A549 (cell line): ENCODE data around the gene FAM200C. TPM values are rescaled to one million over a fixed set of nuclear protein-coding genes. Genes with fewer than 3 reads are reported as not detected.

Source experiments
- ATAC-seq, 2 experiments: fragments of 200-7000 bp in 1 of 2; fragments of >200 bp in 1 of 2; cut with Nextera tagmentation in 1 of 2; cut with Tn5 transposase in 1 of 2; 3 replicates each; pipeline versions ENCODE4 v1.8.0 to v1.9.1; 2018 to 2020; ENCODE audit warnings: mild to moderate bottlenecking in 1 of 2, moderate library complexity in 1 of 2
- CTCF ChIA-PET: fragments of 300-600 bp; sonication (Branson Sonifier 250); formaldehyde crosslinking; extraction: SDS; loops from one replicate; lab custom pipeline; 2021; ENCODE audit warnings: antibody characterized with exemption, inconsistent platforms; lab: Yijun Ruan, JAX
- POLR2A ChIA-PET: fragments of 350-600 bp; formaldehyde crosslinking; extraction: SDS; loops from one replicate; lab custom pipeline; 2021; ENCODE audit warnings: antibody characterized with exemption, inconsistent platforms; lab: Yijun Ruan, JAX
- DNase-seq, 2 experiments: peaks; one replicate each; pipeline versions ENCODE4 v3.0.0 to v3.0.0-alpha.2; 2011 to 2016; ENCODE audit warnings: low read depth in 1 of 2, low spot score in 1 of 2
- FAIRE-seq: peaks from 2 replicates; lab custom pipeline; 2011; peaks lifted over from hg19 to GRCh38; lab: Jason Lieb, UNC
- H3K27ac ChIP-seq, 2 experiments: fragments of >200 bp; sonication (Bioruptor Twin); formaldehyde crosslinking; 3 replicates each; pipeline ENCODE4 v1.5.1; 2016 to 2017
- H3K4me1 ChIP-seq: fragments of >200 bp; sonication (Bioruptor Twin); formaldehyde crosslinking; 3 replicates; pipeline ENCODE4 v1.6.1; 2016
- H3K4me2 ChIP-seq: fragments of >200 bp; sonication (Bioruptor Twin); formaldehyde crosslinking; 3 replicates; pipeline ENCODE4 v1.6.1; 2016
- H3K4me3 ChIP-seq: fragments of >200 bp; sonication (Bioruptor Twin); formaldehyde crosslinking; 3 replicates; pipeline ENCODE4 v1.5.1; 2016
- H3K9me3 ChIP-seq: fragments of >200 bp; sonication (Bioruptor Twin); formaldehyde crosslinking; 3 replicates; pipeline ENCODE4 v1.6.1; 2016
- BHLHE40 ChIP-seq: IDR thresholded peaks from 2 replicates; pipeline ENCODE4 v1.6.1; 2012; ENCODE audit warnings: low read depth, low read length, inconsistent platforms
- CBX2 ChIP-seq: fragments of 200-600 bp; sonication (generic); IDR thresholded peaks from 2 replicates; pipeline ENCODE4 v1.6.1; 2016; ENCODE audit warnings: low read depth, mild to moderate bottlenecking, borderline replicate concordance
- CBX8 ChIP-seq: fragments of 200-600 bp; sonication (generic); IDR thresholded peaks from 2 replicates; pipeline ENCODE4 v1.6.1; 2016
- CHD2 ChIP-seq: fragments of 150-350 bp; IDR thresholded peaks from 2 replicates; pipeline ENCODE4 v1.6.1; 2014; ENCODE audit warnings: low read length; ENCODE audit not compliant: partially characterized antibody
- EP300 ChIP-seq, 2 experiments: fragments of >200 bp; sonication (Bioruptor Twin); formaldehyde crosslinking; IDR thresholded peaks; 2 replicates in 1 of 2; 3 replicates in 1 of 2; pipeline ENCODE4 v1.6.1; 2016 to 2017
- FOSL2 ChIP-seq, 2 experiments: fragments of 450-650 bp in 1 of 2; fragments of >200 bp in 1 of 2; sonication (Bioruptor Twin) in 1 of 2; formaldehyde crosslinking; IDR thresholded peaks; 2 replicates each; pipeline versions ENCODE4 v1.5.0 to v1.6.1; 2016 to 2020; ENCODE audit warnings: mild to moderate bottlenecking in 1 of 2, moderate library complexity in 1 of 2
- FOXS1 ChIP-seq: fragments of 250-450 bp; sonication (Bioruptor Pico); IDR thresholded peaks from 2 replicates; pipeline ENCODE4 v1.5.0; 2020; ENCODE audit warnings: mild to moderate bottlenecking, moderate library complexity
- HES2 ChIP-seq: fragments of >200 bp; sonication (Bioruptor Twin); formaldehyde crosslinking; IDR thresholded peaks from 2 replicates; pipeline ENCODE4 v1.6.1; 2016
- HMGXB4 ChIP-seq: fragments of 250-450 bp; sonication (Bioruptor Pico); IDR thresholded peaks from 2 replicates; pipeline ENCODE4 v1.5.0; 2021; ENCODE audit warnings: mild to moderate bottlenecking, moderate library complexity, borderline replicate concordance
- HOXB13 ChIP-seq: fragments of 250-450 bp; sonication (Bioruptor Pico); IDR thresholded peaks from 2 replicates; pipeline ENCODE4 v1.5.0; 2020; ENCODE audit warnings: low read depth, mild to moderate bottlenecking, moderate library complexity
- HOXB5 ChIP-seq: fragments of 250-450 bp; sonication (Bioruptor Pico); IDR thresholded peaks from 2 replicates; pipeline ENCODE4 v1.5.0; 2020; ENCODE audit warnings: mild to moderate bottlenecking, moderate library complexity
- KDM1A ChIP-seq: fragments of 200-600 bp; sonication (generic); IDR thresholded peaks from 2 replicates; pipeline ENCODE4 v1.6.1; 2016; ENCODE audit warnings: low read depth, mild to moderate bottlenecking
- MAFK ChIP-seq: fragments of 450-650 bp; IDR thresholded peaks from 2 replicates; pipeline ENCODE4 v1.6.1; 2014; ENCODE audit not compliant: partially characterized antibody
- MYC ChIP-seq: IDR thresholded peaks from 2 replicates; pipeline ENCODE4 v1.6.1; 2012; ENCODE audit warnings: mild to moderate bottlenecking, inconsistent platforms, low read length, improper control_type of control experiment, borderline replicate concordance
- POLR2A ChIP-seq: IDR thresholded peaks from 2 replicates; pipeline ENCODE4 v1.6.1; 2012; ENCODE audit warnings: mild to moderate bottlenecking, low read length
- POLR2AphosphoS2 ChIP-seq: conservative IDR thresholded peaks from 2 replicates; pipeline ENCODE4 v1.6.1; 2012; ENCODE audit warnings: low read length, improper control_type of control experiment, inconsistent platforms
- RARB ChIP-seq: fragments of 250-450 bp; sonication (Bioruptor Pico); IDR thresholded peaks from 2 replicates; pipeline ENCODE4 v1.8.0; 2021; ENCODE audit warnings: mild to moderate bottlenecking, moderate library complexity
- REST ChIP-seq: fragments of 200-600 bp; sonication (generic); IDR thresholded peaks from 2 replicates; pipeline ENCODE4 v1.6.1; 2016; ENCODE audit warnings: antibody characterized with exemption, mild to moderate bottlenecking, moderate library complexity
- TP53 ChIP-seq: fragments of 250-450 bp; sonication (Bioruptor Pico); IDR thresholded peaks from 2 replicates; pipeline ENCODE4 v1.5.0; 2021; ENCODE audit warnings: mild to moderate bottlenecking, moderate library complexity
- ZFP36 ChIP-seq: fragments of 450-650 bp; IDR thresholded peaks from 2 replicates; pipeline ENCODE4 v1.6.1; 2014; ENCODE audit warnings: borderline replicate concordance; ENCODE audit not compliant: partially characterized antibody
- WGBS: methylation state at CpG from one replicate; pipeline ENCODE4 v1.1.6; 2017; ENCODE audit errors: missing lambda C conversion rate; 5-methylcytosine and 5-hydroxymethylcytosine counted together
- polyA plus RNA-seq, 4 experiments: library from polyadenylated mRNA; depleted of rRNA in 3 of 4; stranded (reverse); fragments of >200 nt; fragmentation: RNase III in 1 of 4; extraction: RNeasy Plus Mini Kit Qiagen cat#74134 plus additional on column Dnase treatment in 1 of 4; gene quantifications; 2 replicates in 3 of 4; 3 replicates in 1 of 4; pipeline ENCODE4 v1.2.3, GENCODE V29; 2011 to 2017
- TF ChIP-seq, protein P1 (sequence below): IDR thresholded peaks from 2 replicates; pipeline ENCODE4 v1.6.1; 2012
- TF ChIP-seq, protein P2 (sequence below): fragments of 150-350 bp; IDR thresholded peaks from 2 replicates; pipeline ENCODE4 v1.6.1; 2014; ENCODE audit warnings: low read depth, mild to moderate bottlenecking, low read length
- TF ChIP-seq, protein P3 (sequence below): fragments of 250-450 bp; sonication (Bioruptor Pico); IDR thresholded peaks from 2 replicates; pipeline ENCODE4 v1.5.0; 2020; ENCODE audit warnings: low read depth, mild to moderate bottlenecking, moderate library complexity
- TF ChIP-seq, protein P4 (sequence below): IDR thresholded peaks from 2 replicates; pipeline ENCODE4 v1.6.1; 2012

Gene FAM200C
- polyA plus RNA-seq, 2 of the 4 experiments (the other 2 are of a cell fraction), result 2.7 to 4.3 TPM

DNA sequence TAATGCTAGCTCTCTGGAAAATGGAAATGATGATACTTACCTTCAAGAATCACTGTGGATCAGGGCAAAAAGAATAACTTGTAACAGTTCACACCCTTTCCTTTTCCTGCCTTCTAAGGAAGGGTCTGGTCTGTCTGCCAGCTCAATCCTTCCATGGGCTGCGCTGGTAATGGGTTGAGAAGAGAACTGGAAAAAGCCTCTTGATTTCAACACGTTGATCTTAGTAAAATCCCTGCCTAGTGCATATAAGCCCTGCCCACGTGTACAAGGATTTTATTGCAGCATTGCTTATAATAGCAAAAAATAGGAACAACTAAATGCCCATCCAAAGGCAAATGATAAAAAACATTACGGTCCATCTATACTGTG lies 49.9 kb downstream of the FAM200C start:
- WGBS, result 52% methylated on average over 4 of the region's 4 CpGs

GRCh38 chr5:160349249-160349934 lies 50.5 kb downstream of the FAM200C start:
- ATAC-seq (no peak), FAIRE-seq (no peak), DNase-seq (no peak)
- 78% methylated on average over 22 of the region's 27 CpGs for WGBS
- Histone ChIP-seq H3K4me2 (no peak overlapping the region), H3K4me3 (no peak overlapping the region), H3K9me3 (no peaks in the 10 kb centered on the region), H3K27ac (no peak overlapping the region), H3K4me1 (peaks cover 4% of the 10 kb centered on the region; the same call in 2 of the 3 replicates)
- POLR2A ChIA-PET, result no interaction called here
- TF ChIP-seq, protein P1, sequence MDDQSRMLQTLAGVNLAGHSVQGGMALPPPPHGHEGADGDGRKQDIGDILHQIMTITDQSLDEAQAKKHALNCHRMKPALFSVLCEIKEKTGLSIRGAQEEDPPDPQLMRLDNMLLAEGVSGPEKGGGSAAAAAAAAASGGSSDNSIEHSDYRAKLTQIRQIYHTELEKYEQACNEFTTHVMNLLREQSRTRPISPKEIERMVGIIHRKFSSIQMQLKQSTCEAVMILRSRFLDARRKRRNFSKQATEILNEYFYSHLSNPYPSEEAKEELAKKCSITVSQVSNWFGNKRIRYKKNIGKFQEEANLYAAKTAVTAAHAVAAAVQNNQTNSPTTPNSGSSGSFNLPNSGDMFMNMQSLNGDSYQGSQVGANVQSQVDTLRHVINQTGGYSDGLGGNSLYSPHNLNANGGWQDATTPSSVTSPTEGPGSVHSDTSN, result no peak
- TF ChIP-seq, protein P2, sequence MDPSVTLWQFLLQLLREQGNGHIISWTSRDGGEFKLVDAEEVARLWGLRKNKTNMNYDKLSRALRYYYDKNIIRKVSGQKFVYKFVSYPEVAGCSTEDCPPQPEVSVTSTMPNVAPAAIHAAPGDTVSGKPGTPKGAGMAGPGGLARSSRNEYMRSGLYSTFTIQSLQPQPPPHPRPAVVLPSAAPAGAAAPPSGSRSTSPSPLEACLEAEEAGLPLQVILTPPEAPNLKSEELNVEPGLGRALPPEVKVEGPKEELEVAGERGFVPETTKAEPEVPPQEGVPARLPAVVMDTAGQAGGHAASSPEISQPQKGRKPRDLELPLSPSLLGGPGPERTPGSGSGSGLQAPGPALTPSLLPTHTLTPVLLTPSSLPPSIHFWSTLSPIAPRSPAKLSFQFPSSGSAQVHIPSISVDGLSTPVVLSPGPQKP, result no peak
- TF ChIP-seq, protein P3, sequence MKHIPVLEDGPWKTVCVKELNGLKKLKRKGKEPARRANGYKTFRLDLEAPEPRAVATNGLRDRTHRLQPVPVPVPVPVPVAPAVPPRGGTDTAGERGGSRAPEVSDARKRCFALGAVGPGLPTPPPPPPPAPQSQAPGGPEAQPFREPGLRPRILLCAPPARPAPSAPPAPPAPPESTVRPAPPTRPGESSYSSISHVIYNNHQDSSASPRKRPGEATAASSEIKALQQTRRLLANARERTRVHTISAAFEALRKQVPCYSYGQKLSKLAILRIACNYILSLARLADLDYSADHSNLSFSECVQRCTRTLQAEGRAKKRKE (CRISPR knock-in tag), result no peak
- TF ChIP-seq CBX8 (no peak), RARB (CRISPR knock-in tag) (no peak), KDM1A (no peak), MYC (no peak), HOXB13 (CRISPR knock-in tag) (no peak), MAFK (no peak), FOSL2 (IDR thresholded peaks at IDR 0.05) (no peak), FOSL2 (CRISPR knock-in tag; IDR thresholded peaks at IDR 0.05) (no peak), HMGXB4 (CRISPR knock-in tag) (no peak), POLR2A (no peak), REST (no peak), BHLHE40 (no peak), CHD2 (no peak), HOXB5 (no peak), FOXS1 (CRISPR knock-in tag) (no peak), POLR2AphosphoS2 (no peak), CBX2 (no peak)
- TF ChIP-seq, protein P4, sequence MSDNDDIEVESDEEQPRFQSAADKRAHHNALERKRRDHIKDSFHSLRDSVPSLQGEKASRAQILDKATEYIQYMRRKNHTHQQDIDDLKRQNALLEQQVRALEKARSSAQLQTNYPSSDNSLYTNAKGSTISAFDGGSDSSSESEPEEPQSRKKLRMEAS, result no peak
- CTCF ChIA-PET, result interaction anchor here (0.9 to 10.1 kb wide), 5 partner anchors 42 to 328 kb away, joined by 3 to 244 read pairs (median 3); no protein-coding TSS in a partner anchor

More for the DNA sequence above, 49.9 kb downstream of the FAM200C start:
- Histone ChIP-seq H3K4me3 (no peak overlapping the region), H3K4me1 (peaks cover 3% of the 10 kb centered on the region; the same call in 2 of the 3 replicates), H3K4me2 (no peak overlapping the region), H3K9me3 (no peaks in the 10 kb centered on the region), H3K27ac (no peak overlapping the region)
- CTCF ChIA-PET, result interaction anchor here (0.6 to 10.1 kb wide), 6 partner anchors 41 to 328 kb away, joined by 3 to 244 read pairs (median 3); no protein-coding TSS in a partner anchor
- FAIRE-seq, result no peak
- no peak for DNase-seq
- TF ChIP-seq HOXB5, result no peak
- no peak for TF ChIP-seq EP300 (IDR thresholded peaks at IDR 0.05)
- TF ChIP-seq ZFP36, result no peak
- TF ChIP-seq, protein P3 (CRISPR knock-in tag), result no peak
- TF ChIP-seq HES2, result no peak
- TF ChIP-seq TP53 (CRISPR knock-in tag), result no peak
- POLR2A ChIA-PET, result interaction anchor here (0.7 kb wide), 1 partner anchor 8 kb away, joined by 3 read pairs; no protein-coding TSS in a partner anchor
- no peak for ATAC-seq
